WTC11 (cell line): ENCODE results near the gene TMEM72. TPM values are rescaled to one million over a fixed set of nuclear protein-coding genes. Genes with fewer than 3 reads are reported as not detected.
A peak's percentile ranks its signal among the peaks of the same experiment; 100 is the strongest.

Source experiments
- ATAC-seq: fragments of 200-7000 bp; cut with Tn5 transposase; 2 replicates; pipeline ENCODE4 v1.10.0; 2021; ENCODE audit warnings: mild to moderate bottlenecking, moderate library complexity
- CTCF ChIA-PET: fragments of 300-600 bp; sonication (Branson Sonifier 250); formaldehyde crosslinking; loops from one replicate; lab custom pipeline; 2021; ENCODE audit warnings: antibody characterized with exemption; lab: Charles Lee
- POLR2A ChIA-PET: fragments of 350-600 bp; sonication (Branson Sonifier 250); formaldehyde crosslinking; loops from one replicate; lab custom pipeline; 2021; ENCODE audit warnings: antibody characterized with exemption; lab: Charles Lee
- DNase-seq: peaks from one replicate; pipeline ENCODE4 v3.0.0; 2021; ENCODE audit warnings: low spot score
- H3K27ac Mint-ChIP-seq: 2 replicates; pipeline ENCODE4 v1.8.0; 2021; ENCODE audit warnings: mixed read lengths
- H3K27me3 Mint-ChIP-seq: 2 replicates; pipeline ENCODE4 v1.8.0; 2021; ENCODE audit warnings: low read depth, mild to moderate bottlenecking, moderate library complexity, mixed read lengths
- H3K36me3 Mint-ChIP-seq: 2 replicates; pipeline ENCODE4 v1.8.0; 2021; ENCODE audit warnings: mixed read lengths
- H3K4me1 Mint-ChIP-seq: 2 replicates; pipeline ENCODE4 v1.8.0; 2022; ENCODE audit warnings: mixed read lengths
- H3K4me3 Mint-ChIP-seq: 2 replicates; pipeline ENCODE4 v1.8.0; 2021; ENCODE audit warnings: mild to moderate bottlenecking, moderate library complexity, mixed read lengths
- H3K9me3 Mint-ChIP-seq: 2 replicates; pipeline ENCODE4 v1.8.0; 2021; ENCODE audit warnings: mixed read lengths
- AFF4 ChIP-seq: sonication (generic); formaldehyde crosslinking; IDR thresholded peaks from 2 replicates; pipeline ENCODE4 v1.8.1; 2023; ENCODE audit warnings: mild to moderate bottlenecking, missing genetic modification reagents, borderline replicate concordance
- ATF1 ChIP-seq: sonication (generic); formaldehyde crosslinking; IDR thresholded peaks from 2 replicates; pipeline ENCODE4 v1.8.1; 2023; ENCODE audit warnings: mild to moderate bottlenecking, moderate library complexity, missing genetic modification reagents
- CTCF ChIP-seq: fragments of 200-600 bp; IDR thresholded peaks from 2 replicates; pipeline ENCODE4 v1.8.0; 2022; ENCODE audit warnings: antibody characterized with exemption
- GRHL2 ChIP-seq: fragments of 250-450 bp; sonication (Bioruptor Pico); IDR thresholded peaks from 2 replicates; pipeline ENCODE4 v1.8.0; 2022; ENCODE audit warnings: mild to moderate bottlenecking, moderate library complexity; ENCODE audit not compliant: insufficient replicate concordance, severe bottlenecking
- GTF2I ChIP-seq: fragments of 250-450 bp; sonication (Bioruptor Pico); conservative IDR thresholded peaks from 2 replicates; pipeline ENCODE4 v1.4.0; 2021; ENCODE audit warnings: mild to moderate bottlenecking
- HMGA2 ChIP-seq: fragments of 250-450 bp; sonication (Bioruptor Pico); IDR thresholded peaks from 2 replicates; pipeline ENCODE4 v1.4.0; 2021; ENCODE audit warnings: mild to moderate bottlenecking, moderate library complexity
- MLX ChIP-seq: sonication (generic); formaldehyde crosslinking; IDR thresholded peaks from 2 replicates; pipeline ENCODE4 v1.8.1; 2023; ENCODE audit warnings: mild to moderate bottlenecking, missing genetic modification reagents, moderate library complexity
- OVOL2 ChIP-seq: fragments of 250-450 bp; sonication (Bioruptor Pico); IDR thresholded peaks from 2 replicates; pipeline ENCODE4 v1.9.0; 2021; ENCODE audit warnings: mild to moderate bottlenecking, borderline replicate concordance
- SOX15 ChIP-seq: fragments of 250-450 bp; sonication (Bioruptor Pico); IDR thresholded peaks from 2 replicates; pipeline ENCODE4 v1.9.0; 2021; ENCODE audit warnings: mild to moderate bottlenecking
- ZNF232 ChIP-seq: sonication (generic); formaldehyde crosslinking; IDR thresholded peaks from 2 replicates; pipeline ENCODE4 v1.8.0; 2022; ENCODE audit warnings: mild to moderate bottlenecking, missing genetic modification reagents
- ZNF281 ChIP-seq: sonication (generic); formaldehyde crosslinking; IDR thresholded peaks from 2 replicates; pipeline ENCODE4 v1.8.0; 2023; ENCODE audit warnings: mild to moderate bottlenecking, missing genetic modification reagents
- ZNF396 ChIP-seq: fragments of 250-450 bp; sonication (Bioruptor Pico); IDR thresholded peaks from 2 replicates; pipeline ENCODE4 v1.8.0; 2021; ENCODE audit warnings: mild to moderate bottlenecking, moderate library complexity, borderline replicate concordance
- ZNF671 ChIP-seq: fragments of 250-450 bp; sonication (Bioruptor Pico); IDR thresholded peaks from 2 replicates; pipeline ENCODE4 v1.8.0; 2021; ENCODE audit warnings: mild to moderate bottlenecking
- total RNA-seq: library from RNA; stranded (reverse); gene quantifications from 3 replicates; pipeline ENCODE4 v1.2.3, GENCODE V29; 2021
- TF ChIP-seq, protein P1 (sequence below): fragments of 250-450 bp; sonication (Bioruptor Pico); IDR thresholded peaks from 2 replicates; pipeline ENCODE4 v1.9.0; 2021; ENCODE audit warnings: mild to moderate bottlenecking
- TF ChIP-seq, protein P2 (sequence below): fragments of 250-450 bp; sonication (Bioruptor Pico); conservative IDR thresholded peaks from 2 replicates; pipeline ENCODE4 v1.9.0; 2021; ENCODE audit warnings: mild to moderate bottlenecking
- TF ChIP-seq, protein P3 (sequence below): sonication (generic); formaldehyde crosslinking; IDR thresholded peaks from 2 replicates; pipeline ENCODE4 v1.8.0; 2022; ENCODE audit warnings: mild to moderate bottlenecking, missing genetic modification reagents

Gene TMEM72
- total RNA-seq, 1 experiment from 2014 or later = not detected

GRCh38 chr10:44952779-44953231, 41.7 kb downstream of the TMEM72 start:
- Mint-ChIP-seq H3K36me3 (peaks cover 9% of the 10 kb centered on the region), H3K4me3 (no peak overlapping the region), H3K4me1 (peaks cover 26% of the 10 kb centered on the region), H3K27ac (no peak overlapping the region), H3K27me3 (no peaks in the 10 kb centered on the region), H3K9me3 (peaks cover 5% of the 10 kb centered on the region; the same call in 1 of the 2 replicates)
- ATAC-seq = peak; percentile 89
- POLR2A ChIA-PET = no interaction called here
- no peak for DNase-seq
- TF ChIP-seq GTF2I (CRISPR knock-in tag) (no peak), ATF1 (CRISPR knock-in tag) (no peak), ZNF281 (CRISPR knock-in tag) (no peak), ZNF396 (CRISPR knock-in tag) (no peak), CTCF (no peak), ZNF671 (CRISPR knock-in tag) (no peak), ZNF232 (CRISPR knock-in tag) (no peak), OVOL2 (CRISPR knock-in tag) (no peak), MLX (no peak), GRHL2 (CRISPR knock-in tag) (no peak), HMGA2 (CRISPR knock-in tag) (no peak), SOX15 (CRISPR knock-in tag) (no peak), AFF4 (CRISPR knock-in tag) (no peak)
- TF ChIP-seq, protein P1, sequence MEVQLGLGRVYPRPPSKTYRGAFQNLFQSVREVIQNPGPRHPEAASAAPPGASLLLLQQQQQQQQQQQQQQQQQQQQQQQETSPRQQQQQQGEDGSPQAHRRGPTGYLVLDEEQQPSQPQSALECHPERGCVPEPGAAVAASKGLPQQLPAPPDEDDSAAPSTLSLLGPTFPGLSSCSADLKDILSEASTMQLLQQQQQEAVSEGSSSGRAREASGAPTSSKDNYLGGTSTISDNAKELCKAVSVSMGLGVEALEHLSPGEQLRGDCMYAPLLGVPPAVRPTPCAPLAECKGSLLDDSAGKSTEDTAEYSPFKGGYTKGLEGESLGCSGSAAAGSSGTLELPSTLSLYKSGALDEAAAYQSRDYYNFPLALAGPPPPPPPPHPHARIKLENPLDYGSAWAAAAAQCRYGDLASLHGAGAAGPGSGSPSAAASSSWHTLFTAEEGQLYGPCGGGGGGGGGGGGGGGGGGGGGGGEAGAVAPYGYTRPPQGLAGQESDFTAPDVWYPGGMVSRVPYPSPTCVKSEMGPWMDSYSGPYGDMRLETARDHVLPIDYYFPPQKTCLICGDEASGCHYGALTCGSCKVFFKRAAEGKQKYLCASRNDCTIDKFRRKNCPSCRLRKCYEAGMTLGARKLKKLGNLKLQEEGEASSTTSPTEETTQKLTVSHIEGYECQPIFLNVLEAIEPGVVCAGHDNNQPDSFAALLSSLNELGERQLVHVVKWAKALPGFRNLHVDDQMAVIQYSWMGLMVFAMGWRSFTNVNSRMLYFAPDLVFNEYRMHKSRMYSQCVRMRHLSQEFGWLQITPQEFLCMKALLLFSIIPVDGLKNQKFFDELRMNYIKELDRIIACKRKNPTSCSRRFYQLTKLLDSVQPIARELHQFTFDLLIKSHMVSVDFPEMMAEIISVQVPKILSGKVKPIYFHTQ = no peak
- TF ChIP-seq, protein P2, sequence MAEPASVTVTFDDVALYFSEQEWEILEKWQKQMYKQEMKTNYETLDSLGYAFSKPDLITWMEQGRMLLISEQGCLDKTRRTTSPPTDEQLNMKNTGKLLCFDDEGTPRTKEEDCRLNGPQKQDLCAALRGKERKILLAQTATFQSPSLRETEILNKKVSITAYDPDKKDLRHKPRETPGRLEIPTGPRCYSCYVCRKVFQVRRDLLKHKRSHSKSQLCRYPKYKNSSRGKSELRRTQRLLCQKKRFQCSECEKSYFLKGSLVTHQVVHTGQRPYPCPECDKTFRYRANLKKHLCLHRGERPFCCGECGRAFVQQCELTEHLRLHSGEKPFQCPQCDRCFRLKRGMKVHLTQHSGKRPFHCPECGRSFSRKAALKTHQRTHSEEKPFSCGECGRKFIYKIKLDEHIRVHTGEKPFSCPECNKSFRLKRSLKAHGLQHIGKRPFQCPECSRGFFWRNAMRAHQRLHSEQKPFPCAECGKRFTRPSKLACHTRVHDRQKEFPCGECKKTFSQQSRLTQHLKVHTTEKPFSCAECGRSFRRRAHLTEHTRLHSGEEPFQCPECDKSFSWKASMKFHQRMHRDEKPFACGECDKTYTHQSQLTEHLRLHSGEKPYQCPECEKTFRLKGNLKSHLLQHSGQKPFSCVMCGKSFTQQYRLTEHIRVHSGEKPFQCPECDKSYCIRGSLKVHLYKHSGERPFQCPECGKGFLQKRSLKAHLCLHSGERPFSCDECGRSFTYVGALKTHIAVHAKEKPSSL (CRISPR knock-in tag) = no peak
- TF ChIP-seq, protein P3, sequence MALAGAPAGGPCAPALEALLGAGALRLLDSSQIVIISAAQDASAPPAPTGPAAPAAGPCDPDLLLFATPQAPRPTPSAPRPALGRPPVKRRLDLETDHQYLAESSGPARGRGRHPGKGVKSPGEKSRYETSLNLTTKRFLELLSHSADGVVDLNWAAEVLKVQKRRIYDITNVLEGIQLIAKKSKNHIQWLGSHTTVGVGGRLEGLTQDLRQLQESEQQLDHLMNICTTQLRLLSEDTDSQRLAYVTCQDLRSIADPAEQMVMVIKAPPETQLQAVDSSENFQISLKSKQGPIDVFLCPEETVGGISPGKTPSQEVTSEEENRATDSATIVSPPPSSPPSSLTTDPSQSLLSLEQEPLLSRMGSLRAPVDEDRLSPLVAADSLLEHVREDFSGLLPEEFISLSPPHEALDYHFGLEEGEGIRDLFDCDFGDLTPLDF = no peak
- CTCF ChIA-PET = interaction anchor here (0.5 to 2.4 kb wide), 8 partner anchors 11 to 1750 kb away, joined by 3 to 13 read pairs (median 5); no protein-coding TSS in a partner anchor
